ENCODE measurements around the gene SDCBP2. TPM values are rescaled to one million over a fixed set of nuclear protein-coding genes. Genes with fewer than 3 reads are reported as not detected.

Gene SDCBP2
- polyA plus RNA-seq, 3 donors from 2014 or later, result 1.3 to 2.0 (median 1.8) TPM

- Mint-ChIP-seq H3K4me1 (peaks cover 0 to 7% of the 10 kb centered on the region in 2 donors), H3K27me3 (ENCODE audit: low read depth in 3 of 3) (peaks cover 0 to 3% (median 0%) of the 10 kb centered on the region in 3 donors), H3K36me3 (peaks cover 0 to 8% (median 8%) of the 10 kb centered on the region in 3 donors), H3K4me3 (no peak overlapping the region), H3K9me3 (no peaks in the 10 kb centered on the region), H3K27ac (no peak overlapping the region)
- no peak for DNase-seq
Observed at GRCh38 chr20:1298166-1298565, 30.8 kb downstream of the SDCBP2 start.

- peaks cover 0 to 8% (median 8%) of the 10 kb centered on the region in 3 donors for H3K36me3 Mint-ChIP-seq
- H3K27me3 Mint-ChIP-seq (ENCODE audit: low read depth in 3 of 3), result peaks cover 0 to 3% (median 0%) of the 10 kb centered on the region in 3 donors
- H3K4me1 Mint-ChIP-seq, result peaks cover 0 to 7% of the 10 kb centered on the region in 2 donors
- DNase-seq, result no peak
- H3K4me3 Mint-ChIP-seq, result no peak overlapping the region
- H3K9me3 Mint-ChIP-seq, result no peaks in the 10 kb centered on the region
- no peak overlapping the region for H3K27ac Mint-ChIP-seq
Observed at GRCh38 chr20:1297486-1297885, 31.5 kb downstream of the SDCBP2 start.

GRCh38 chr20:1296922-1297321, 32.0 kb downstream of the SDCBP2 start:
- Mint-ChIP-seq H3K4me1 (peaks cover 0 to 7% of the 10 kb centered on the region in 2 donors), H3K27ac (no peak overlapping the region), H3K4me3 (no peak overlapping the region)

GRCh38 chr20:1296117-1296610, 32.8 kb downstream of the SDCBP2 start:
- H3K27me3 Mint-ChIP-seq (ENCODE audit: low read depth in 3 of 3), result peaks cover 0 to 3% (median 0%) of the 10 kb centered on the region in 3 donors
- peaks cover 0 to 8% (median 6%) of the 10 kb centered on the region in 3 donors for H3K36me3 Mint-ChIP-seq
- H3K4me1 Mint-ChIP-seq, result peaks cover 0 to 4% of the 10 kb centered on the region in 2 donors
- DNase-seq, result no peak
- H3K9me3 Mint-ChIP-seq, result no peaks in the 10 kb centered on the region
- H3K4me3 Mint-ChIP-seq, result no peak overlapping the region
- no peak overlapping the region for H3K27ac Mint-ChIP-seq

More at GRCh38 chr20:1296922-1297321, 32.0 kb downstream of the SDCBP2 start:
- Mint-ChIP-seq H3K36me3 (peaks cover 0 to 8% (median 8%) of the 10 kb centered on the region in 3 donors), H3K9me3 (no peaks in the 10 kb centered on the region), H3K27me3 (ENCODE audit: low read depth in 3 of 3) (peaks cover 0 to 3% (median 0%) of the 10 kb centered on the region in 3 donors)
- no peak for DNase-seq

GRCh38 chr20:1295276-1295930, 33.5 kb downstream of the SDCBP2 start:
- Mint-ChIP-seq H3K27ac (no peak overlapping the region), H3K27me3 (ENCODE audit: low read depth in 3 of 3) (peaks cover 0 to 4% (median 0%) of the 10 kb centered on the region in 3 donors), H3K4me3 (no peak overlapping the region), H3K9me3 (no peaks in the 10 kb centered on the region), H3K4me1 (no peaks in the 10 kb centered on the region), H3K36me3 (peaks cover 0 to 8% (median 3%) of the 10 kb centered on the region in 3 donors)
- no peak for DNase-seq

- Mint-ChIP-seq H3K36me3 (peaks cover 0 to 8% (median 3%) of the 10 kb centered on the region in 3 donors), H3K27ac (no peak overlapping the region), H3K27me3 (ENCODE audit: low read depth in 3 of 3) (peaks cover 0 to 4% (median 0%) of the 10 kb centered on the region in 3 donors), H3K4me3 (no peak overlapping the region), H3K9me3 (no peaks in the 10 kb centered on the region), H3K4me1 (no peaks in the 10 kb centered on the region)
- DNase-seq, result no peak
Observed at GRCh38 chr20:1294497-1294896, 34.4 kb downstream of the SDCBP2 start.

GRCh38 chr20:1293641-1294379, 35.1 kb downstream of the SDCBP2 start:
- no peak overlapping the region for H3K4me3 Mint-ChIP-seq
- peaks cover 0 to 4% (median 3%) of the 10 kb centered on the region in 3 donors for H3K36me3 Mint-ChIP-seq
- H3K9me3 Mint-ChIP-seq, result no peaks in the 10 kb centered on the region
- peaks cover 0 to 3% (median 0%) of the 10 kb centered on the region in 3 donors for H3K27me3 Mint-ChIP-seq (ENCODE audit: low read depth in 3 of 3)
- DNase-seq, result no peak
- no peak overlapping the region for H3K27ac Mint-ChIP-seq
- H3K4me1 Mint-ChIP-seq, result no peaks in the 10 kb centered on the region

- no peak overlapping the region for H3K4me3 Mint-ChIP-seq
- H3K36me3 Mint-ChIP-seq, result peaks cover under 1 to 3% (median 3%) of the 10 kb centered on the region in 3 donors
- no peak for DNase-seq
- H3K27me3 Mint-ChIP-seq (ENCODE audit: low read depth in 3 of 3), result peaks cover 0 to 3% (median 0%) of the 10 kb centered on the region in 3 donors
- H3K27ac Mint-ChIP-seq, result no peak overlapping the region
- no peaks in the 10 kb centered on the region for H3K9me3 Mint-ChIP-seq
- H3K4me1 Mint-ChIP-seq, result no peaks in the 10 kb centered on the region
Observed at GRCh38 chr20:1292620-1293019, 36.3 kb downstream of the SDCBP2 start.

GRCh38 chr20:1291191-1291741, 37.7 kb downstream of the SDCBP2 start:
- Mint-ChIP-seq H3K27ac (no peak overlapping the region), H3K27me3 (ENCODE audit: low read depth in 3 of 3) (peaks cover 0 to 5% (median 0%) of the 10 kb centered on the region in 3 donors), H3K4me1 (no peaks in the 10 kb centered on the region), H3K4me3 (no peak overlapping the region), H3K9me3 (no peaks in the 10 kb centered on the region), H3K36me3 (peaks cover 0 to 3% (median 0%) of the 10 kb centered on the region in 3 donors)
- no peak for DNase-seq

- no peak for DNase-seq
- H3K4me3 Mint-ChIP-seq, result no peak overlapping the region
- peaks cover 0 to 8% (median 0%) of the 10 kb centered on the region in 3 donors for H3K27me3 Mint-ChIP-seq (ENCODE audit: low read depth in 3 of 3)
- no peaks in the 10 kb centered on the region for H3K9me3 Mint-ChIP-seq
- H3K4me1 Mint-ChIP-seq, result no peaks in the 10 kb centered on the region
- H3K36me3 Mint-ChIP-seq, result peaks cover 0 to 8% (median 7%) of the 10 kb centered on the region in 3 donors
- no peak overlapping the region for H3K27ac Mint-ChIP-seq
Observed at GRCh38 chr20:1287787-1288569, 41.0 kb downstream of the SDCBP2 start.

- H3K27me3 Mint-ChIP-seq (ENCODE audit: low read depth in 3 of 3), result peaks cover 0 to 8% (median 0%) of the 10 kb centered on the region in 3 donors
- H3K36me3 Mint-ChIP-seq, result peaks cover 0 to 8% (median 7%) of the 10 kb centered on the region in 3 donors
- H3K9me3 Mint-ChIP-seq, result no peaks in the 10 kb centered on the region
- no peaks in the 10 kb centered on the region for H3K4me1 Mint-ChIP-seq
- no peak overlapping the region for H3K27ac Mint-ChIP-seq
- DNase-seq, result no peak
- no peak overlapping the region for H3K4me3 Mint-ChIP-seq
Observed at GRCh38 chr20:1287306-1287705, 41.6 kb downstream of the SDCBP2 start.

GRCh38 chr20:1286267-1287024, 42.5 kb downstream of the SDCBP2 start:
- H3K4me3 Mint-ChIP-seq, result no peak overlapping the region
- DNase-seq, result no peak
- H3K36me3 Mint-ChIP-seq, result peaks cover 0 to 10% (median 7%) of the 10 kb centered on the region in 3 donors
- H3K9me3 Mint-ChIP-seq, result no peaks in the 10 kb centered on the region
- peak overlapping the region in 1 of 6 donors; percentile 34 for H3K27ac Mint-ChIP-seq
- H3K4me1 Mint-ChIP-seq, result no peaks in the 10 kb centered on the region
- peaks cover 0 to 8% (median 0%) of the 10 kb centered on the region in 3 donors for H3K27me3 Mint-ChIP-seq (ENCODE audit: low read depth in 3 of 3)
